ENCODE data around the gene PEX5L.

GRCh38 chr3:179794355-179794754 lies 242.4 kb downstream of the PEX5L start:
- TF ChIP-seq POLR2A (IDR thresholded peaks at IDR 0.05; ENCODE audit: borderline replicate concordance, extremely low read depth, insufficient read depth, insufficient read length): no peak
- no peak for TF ChIP-seq RAD21 (IDR thresholded peaks at IDR 0.05; ENCODE audit: low read depth)
- TF ChIP-seq, protein P1, sequence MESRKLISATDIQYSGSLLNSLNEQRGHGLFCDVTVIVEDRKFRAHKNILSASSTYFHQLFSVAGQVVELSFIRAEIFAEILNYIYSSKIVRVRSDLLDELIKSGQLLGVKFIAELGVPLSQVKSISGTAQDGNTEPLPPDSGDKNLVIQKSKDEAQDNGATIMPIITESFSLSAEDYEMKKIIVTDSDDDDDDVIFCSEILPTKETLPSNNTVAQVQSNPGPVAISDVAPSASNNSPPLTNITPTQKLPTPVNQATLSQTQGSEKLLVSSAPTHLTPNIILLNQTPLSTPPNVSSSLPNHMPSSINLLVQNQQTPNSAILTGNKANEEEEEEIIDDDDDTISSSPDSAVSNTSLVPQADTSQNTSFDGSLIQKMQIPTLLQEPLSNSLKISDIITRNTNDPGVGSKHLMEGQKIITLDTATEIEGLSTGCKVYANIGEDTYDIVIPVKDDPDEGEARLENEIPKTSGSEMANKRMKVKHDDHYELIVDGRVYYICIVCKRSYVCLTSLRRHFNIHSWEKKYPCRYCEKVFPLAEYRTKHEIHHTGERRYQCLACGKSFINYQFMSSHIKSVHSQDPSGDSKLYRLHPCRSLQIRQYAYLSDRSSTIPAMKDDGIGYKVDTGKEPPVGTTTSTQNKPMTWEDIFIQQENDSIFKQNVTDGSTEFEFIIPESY (IDR thresholded peaks at IDR 0.05; ENCODE audit: extremely low read depth, insufficient replicate concordance, low read length): no peak
- TF ChIP-seq, protein P2, sequence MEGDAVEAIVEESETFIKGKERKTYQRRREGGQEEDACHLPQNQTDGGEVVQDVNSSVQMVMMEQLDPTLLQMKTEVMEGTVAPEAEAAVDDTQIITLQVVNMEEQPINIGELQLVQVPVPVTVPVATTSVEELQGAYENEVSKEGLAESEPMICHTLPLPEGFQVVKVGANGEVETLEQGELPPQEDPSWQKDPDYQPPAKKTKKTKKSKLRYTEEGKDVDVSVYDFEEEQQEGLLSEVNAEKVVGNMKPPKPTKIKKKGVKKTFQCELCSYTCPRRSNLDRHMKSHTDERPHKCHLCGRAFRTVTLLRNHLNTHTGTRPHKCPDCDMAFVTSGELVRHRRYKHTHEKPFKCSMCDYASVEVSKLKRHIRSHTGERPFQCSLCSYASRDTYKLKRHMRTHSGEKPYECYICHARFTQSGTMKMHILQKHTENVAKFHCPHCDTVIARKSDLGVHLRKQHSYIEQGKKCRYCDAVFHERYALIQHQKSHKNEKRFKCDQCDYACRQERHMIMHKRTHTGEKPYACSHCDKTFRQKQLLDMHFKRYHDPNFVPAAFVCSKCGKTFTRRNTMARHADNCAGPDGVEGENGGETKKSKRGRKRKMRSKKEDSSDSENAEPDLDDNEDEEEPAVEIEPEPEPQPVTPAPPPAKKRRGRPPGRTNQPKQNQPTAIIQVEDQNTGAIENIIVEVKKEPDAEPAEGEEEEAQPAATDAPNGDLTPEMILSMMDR (IDR thresholded peaks at IDR 0.05 in 2 of 3, conservative IDR thresholded peaks at IDR 0.05 in 1 of 3; ENCODE audit: borderline replicate concordance in 1 of 3, insufficient read depth in 1 of 3, low read depth in 2 of 3, low read length in 2 of 3): no peak
- TF ChIP-seq EZH2phosphoT487 (IDR thresholded peaks at IDR 0.05; ENCODE audit: borderline replicate concordance): no peak
- TF ChIP-seq SIN3A (IDR thresholded peaks at IDR 0.05; ENCODE audit: low read depth): no peak
- no peak for TF ChIP-seq EZH2 (IDR thresholded peaks at IDR 0.05)
- no peak for TF ChIP-seq POLR2AphosphoS5 (IDR thresholded peaks at IDR 0.05; ENCODE audit: low read depth, low read length)
- no peak for TF ChIP-seq MAX (IDR thresholded peaks at IDR 0.05)
- no peak for TF ChIP-seq SP1 (IDR thresholded peaks at IDR 0.05; ENCODE audit: low read depth)

All from HCT116 (cell line).